ENCODE measurements around the gene ALKBH6.

ALKBH6 gene

DNA sequence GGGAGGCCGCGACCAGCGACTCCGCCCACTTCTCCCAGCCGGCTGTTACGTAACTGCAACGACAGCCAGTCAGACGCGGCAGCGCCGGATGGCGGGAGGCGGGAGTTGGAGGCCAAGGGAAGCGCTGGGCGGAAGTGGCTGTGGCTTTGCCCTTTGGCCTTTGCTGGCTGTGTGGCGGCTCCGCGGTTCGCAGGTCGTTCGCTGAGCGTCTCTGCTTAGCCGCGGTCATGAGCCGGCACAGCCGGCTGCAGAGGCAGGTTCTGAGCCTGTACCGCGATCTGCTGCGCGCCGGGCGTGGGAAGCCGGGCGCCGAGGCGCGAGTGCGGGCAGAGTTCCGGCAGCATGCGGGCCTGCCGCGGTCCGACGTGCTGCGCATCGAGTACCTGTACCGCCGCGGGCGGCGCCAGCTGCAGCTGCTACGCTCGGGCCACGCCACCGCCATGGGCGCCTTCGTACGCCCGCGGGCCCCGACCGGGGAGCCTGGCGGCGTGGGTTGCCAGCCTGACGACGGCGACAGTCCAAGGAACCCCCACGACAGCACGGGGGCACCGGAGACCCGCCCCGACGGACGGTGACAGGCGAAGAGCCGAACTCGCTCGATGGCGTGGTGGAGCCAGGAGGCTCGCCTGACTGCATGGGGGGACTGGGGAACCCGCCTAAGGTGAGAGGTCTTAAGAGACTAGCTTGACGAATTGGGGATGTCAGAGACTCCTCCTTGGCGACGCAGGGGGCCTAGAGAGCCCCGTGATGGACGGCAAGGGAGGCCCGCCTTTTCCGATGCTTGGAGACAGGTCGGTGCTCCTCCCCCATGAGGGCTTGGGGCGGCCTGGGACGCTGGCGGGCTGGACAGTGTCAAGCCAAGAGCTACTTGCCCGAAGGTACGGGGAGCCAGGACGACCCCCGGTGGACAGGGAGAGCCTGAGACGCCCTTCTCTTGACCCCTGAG is 18.7 kb downstream of the ALKBH6 start, which contains the start of gene SDHAF1:
Gene SDHAF1 (plus strand): TSS at position 141 of the 946 bp plus-strand sequence. CDS start 87 bp downstream, at position 228.
- in situ Hi-C loops (cut with HindIII; ENCODE audit: low pct_unique_long_range_greater_than_20kb, low sequenced_read_pairs): no loop called here
- DNase-seq (ENCODE audit: low read depth in 1 of 2, low spot score in 1 of 2): peak; percentile 93
- no peak for TF ChIP-seq JUND (IDR thresholded peaks at IDR 0.05; ENCODE audit: low read depth)

DNA sequence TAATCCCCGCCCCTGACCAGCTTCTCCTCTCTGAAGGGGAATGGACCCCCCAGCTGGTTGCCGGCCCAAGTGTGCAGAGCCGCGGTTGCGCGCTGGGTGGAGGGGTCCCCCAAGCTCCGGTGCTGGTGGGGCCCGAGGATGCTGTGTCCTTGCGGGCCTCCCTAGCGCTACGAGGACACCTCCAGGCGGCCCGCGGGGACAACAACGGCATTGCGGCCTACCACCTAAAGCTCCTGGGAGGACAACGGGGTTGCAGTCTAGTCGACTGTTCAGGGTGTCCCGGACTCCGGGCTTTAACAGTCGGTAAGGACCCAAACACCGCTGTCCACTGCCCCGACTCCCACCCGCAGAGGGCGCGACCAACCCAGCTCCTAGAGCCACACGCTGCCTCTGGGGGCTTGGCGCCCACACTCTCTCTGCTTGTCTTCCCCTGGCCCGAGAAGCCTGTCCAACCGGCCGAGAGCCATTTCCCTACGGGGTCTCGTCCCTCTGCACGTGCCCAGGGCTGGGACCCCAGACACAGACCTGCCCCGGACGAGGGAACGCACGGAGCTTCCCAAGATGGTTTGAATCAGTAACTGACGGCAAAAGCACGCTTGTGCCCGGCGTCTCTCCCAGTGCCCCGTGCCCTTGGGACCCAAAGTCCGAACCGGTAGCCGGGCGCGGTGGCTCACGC is 20.0 kb downstream of the ALKBH6 start:
- no peak for DNase-seq (ENCODE audit: low read depth in 1 of 2, low spot score in 1 of 2)
- no peak for TF ChIP-seq JUND (IDR thresholded peaks at IDR 0.05; ENCODE audit: low read depth)
- in situ Hi-C loops (cut with HindIII; ENCODE audit: low pct_unique_long_range_greater_than_20kb, low sequenced_read_pairs): no loop called here

DNA sequence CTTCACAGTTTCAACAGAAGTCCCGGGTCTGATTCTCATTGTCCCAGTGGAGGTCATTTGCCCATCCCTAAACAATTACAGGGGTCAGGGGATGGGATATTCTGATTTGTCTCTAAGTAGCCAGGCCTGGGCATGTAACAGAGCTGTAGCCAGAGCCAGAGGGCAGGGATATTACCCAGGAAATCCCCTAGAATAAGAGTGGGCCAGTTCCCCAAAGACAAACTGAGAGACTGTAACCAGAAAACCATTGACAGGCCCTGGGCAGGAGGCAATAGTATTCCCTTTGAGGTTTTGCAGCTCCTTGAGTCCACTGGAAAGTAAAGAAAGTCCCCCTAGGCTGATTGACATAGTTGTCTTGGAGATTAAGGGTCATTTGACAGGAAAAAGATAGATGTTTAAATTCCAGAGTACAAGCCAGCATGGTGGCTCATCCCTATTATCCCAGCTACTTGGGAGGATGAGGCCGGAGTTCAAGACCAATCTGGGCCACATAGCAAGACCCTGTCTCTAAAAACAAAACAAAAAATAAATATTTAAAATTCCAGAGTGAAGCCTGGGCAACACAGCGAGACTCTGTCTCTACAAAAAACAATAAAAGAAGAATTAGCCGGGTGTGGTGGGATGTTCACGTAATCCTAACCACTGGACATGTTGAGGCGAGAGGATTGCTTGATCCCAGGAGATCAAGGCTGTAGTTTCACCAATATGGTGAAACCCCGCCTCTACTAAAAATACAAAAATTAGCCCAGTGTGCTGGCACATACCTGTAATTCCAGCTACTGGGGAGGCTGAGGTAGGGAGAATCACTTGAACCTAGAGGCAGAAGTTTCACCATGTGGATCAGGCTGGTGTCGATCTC is 20.9 kb downstream of the ALKBH6 start:
- DNase-seq (ENCODE audit: low read depth in 1 of 2, low spot score in 1 of 2): no peak
- in situ Hi-C loops (cut with HindIII; ENCODE audit: low pct_unique_long_range_greater_than_20kb, low sequenced_read_pairs): no loop called here
- TF ChIP-seq JUND (IDR thresholded peaks at IDR 0.05; ENCODE audit: low read depth): no peak

DNA sequence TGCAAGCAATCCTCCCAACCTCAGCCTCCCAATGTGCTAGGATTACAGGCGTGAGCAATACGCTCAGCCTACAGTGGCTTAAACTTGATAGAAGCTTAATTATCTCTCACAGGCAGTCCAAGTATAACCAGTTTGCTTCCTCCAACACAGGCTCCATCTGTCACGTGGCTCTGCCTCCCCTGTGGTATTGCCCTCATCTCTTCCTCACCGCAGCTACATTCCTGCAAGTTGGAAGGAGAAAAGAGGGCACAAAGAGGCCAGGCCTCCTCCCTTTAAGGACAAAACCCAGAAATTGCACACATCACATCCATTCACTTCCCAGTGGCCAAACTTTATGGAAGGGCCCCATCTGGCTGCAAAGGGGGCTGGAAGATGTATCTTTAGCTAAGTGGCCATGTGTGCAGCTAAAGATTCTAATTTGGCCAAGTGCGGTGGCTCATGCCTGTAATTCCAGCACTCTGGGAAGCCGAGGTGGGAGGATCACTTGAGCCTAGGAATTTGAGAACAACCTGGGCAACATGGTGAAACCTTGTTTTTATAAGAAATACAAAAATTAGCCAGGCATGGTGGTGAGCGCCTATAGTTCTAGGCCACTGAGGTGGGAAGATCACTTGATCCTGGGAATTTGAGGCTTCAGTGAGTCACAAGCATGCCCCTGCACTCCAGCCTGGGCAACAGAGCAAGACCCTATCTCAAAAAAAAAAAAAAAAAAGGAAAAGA is 22.1 kb downstream of the ALKBH6 start:
- DNase-seq (ENCODE audit: low read depth in 1 of 2, low spot score in 1 of 2): no peak

DNA sequence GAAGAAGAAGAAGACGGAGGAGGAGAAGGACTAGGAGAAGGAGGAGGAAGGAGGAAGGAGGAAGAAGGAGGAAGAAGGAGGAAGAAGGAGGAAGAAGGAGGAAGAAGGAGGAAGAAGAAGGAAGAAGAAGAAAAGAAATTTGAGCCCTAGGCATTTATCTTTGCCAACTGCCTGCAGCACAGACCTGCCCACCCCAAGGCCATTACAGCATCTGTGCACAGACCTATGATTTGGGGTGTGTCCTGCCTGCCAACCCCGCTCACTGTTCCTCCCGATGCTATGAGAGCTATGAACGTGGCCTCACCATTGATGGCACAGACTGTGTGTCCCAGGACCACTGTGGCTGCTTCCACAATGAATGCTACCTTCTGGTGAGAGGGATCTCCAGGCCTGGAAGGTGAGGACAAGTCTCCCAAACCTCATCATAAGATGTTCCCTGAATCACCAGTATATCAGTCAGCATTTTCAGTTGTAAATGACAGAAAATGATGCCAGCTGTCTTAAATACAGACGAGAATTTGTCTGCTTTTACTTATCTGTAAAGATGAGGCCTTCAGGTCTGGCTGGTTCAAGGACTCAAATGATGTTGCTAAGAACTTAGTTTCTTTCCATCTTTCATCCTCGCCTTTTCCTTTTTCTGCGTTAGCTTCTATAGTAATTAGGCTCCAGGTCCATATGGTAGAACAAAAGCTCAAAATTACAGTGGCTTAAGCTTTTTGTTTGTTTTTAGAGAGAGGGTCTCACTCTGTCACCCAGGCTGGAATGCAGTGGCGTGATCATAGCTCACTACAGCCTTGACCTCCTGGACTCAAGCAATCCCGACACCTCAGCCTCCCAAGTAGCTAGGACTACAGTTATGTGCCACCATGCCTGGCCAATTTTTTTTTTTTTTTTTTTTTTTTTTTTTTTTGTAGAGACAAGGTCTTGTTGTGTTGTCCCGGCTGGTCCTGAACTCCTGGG is 23.0 kb downstream of the ALKBH6 start:
- TF ChIP-seq JUND (IDR thresholded peaks at IDR 0.05; ENCODE audit: low read depth): no peak
- in situ Hi-C loops (cut with HindIII; ENCODE audit: low pct_unique_long_range_greater_than_20kb, low sequenced_read_pairs): no loop called here
- no peak for DNase-seq (ENCODE audit: low read depth in 1 of 2, low spot score in 1 of 2)

More for the DNA sequence above, 22.1 kb downstream of the ALKBH6 start:
- TF ChIP-seq JUND (IDR thresholded peaks at IDR 0.05; ENCODE audit: low read depth): no peak
- in situ Hi-C loops (cut with HindIII; ENCODE audit: low pct_unique_long_range_greater_than_20kb, low sequenced_read_pairs): no loop called here

DNA sequence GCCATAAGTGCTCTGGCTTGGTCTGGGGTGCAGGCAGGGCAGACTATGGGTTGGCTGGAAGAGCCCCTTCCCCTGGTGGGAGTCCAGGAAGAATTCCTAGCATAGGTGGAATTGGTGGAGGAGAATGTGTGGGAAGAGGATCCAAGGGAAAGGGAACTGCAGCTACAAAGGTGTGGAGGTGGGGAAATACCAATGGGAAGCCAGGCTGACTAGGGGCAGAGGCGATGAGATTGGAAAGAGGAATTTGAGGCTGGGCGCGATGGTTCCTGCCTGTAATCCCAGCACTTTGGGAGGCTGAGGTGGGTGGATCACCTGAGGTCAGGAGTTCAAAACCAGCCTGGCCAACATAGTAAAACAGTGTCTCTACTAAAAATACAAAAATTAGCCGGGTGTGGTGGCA is 23.9 kb downstream of the ALKBH6 start:
- in situ Hi-C loops (cut with HindIII; ENCODE audit: low pct_unique_long_range_greater_than_20kb, low sequenced_read_pairs): no loop called here
- TF ChIP-seq JUND (IDR thresholded peaks at IDR 0.05; ENCODE audit: low read depth): no peak
- no peak for DNase-seq (ENCODE audit: low read depth in 1 of 2, low spot score in 1 of 2)

DNA sequence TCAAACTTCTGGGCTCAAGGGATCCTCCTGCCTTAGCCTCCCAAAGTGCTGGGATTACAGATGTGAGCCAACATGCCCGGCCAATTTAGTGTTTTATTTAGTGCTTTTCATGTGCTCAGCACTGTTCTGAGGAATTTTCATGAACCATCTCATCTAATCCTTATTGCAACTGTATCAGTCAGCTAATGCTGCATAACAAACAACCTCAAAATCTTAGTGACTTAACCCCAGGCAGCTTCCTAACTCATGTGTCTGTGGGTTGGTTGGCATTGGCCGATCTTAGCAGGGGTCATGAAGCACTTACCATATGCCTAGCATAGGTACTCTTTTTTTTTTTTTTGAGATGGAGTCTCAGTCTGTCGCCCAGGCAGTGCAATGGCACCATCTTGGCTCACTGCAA is 25.2 kb downstream of the ALKBH6 start:
- in situ Hi-C loops (cut with HindIII; ENCODE audit: low pct_unique_long_range_greater_than_20kb, low sequenced_read_pairs): no loop called here
- DNase-seq (ENCODE audit: low read depth in 1 of 2, low spot score in 1 of 2): no peak
- no peak for TF ChIP-seq JUND (IDR thresholded peaks at IDR 0.05; ENCODE audit: low read depth)

DNA sequence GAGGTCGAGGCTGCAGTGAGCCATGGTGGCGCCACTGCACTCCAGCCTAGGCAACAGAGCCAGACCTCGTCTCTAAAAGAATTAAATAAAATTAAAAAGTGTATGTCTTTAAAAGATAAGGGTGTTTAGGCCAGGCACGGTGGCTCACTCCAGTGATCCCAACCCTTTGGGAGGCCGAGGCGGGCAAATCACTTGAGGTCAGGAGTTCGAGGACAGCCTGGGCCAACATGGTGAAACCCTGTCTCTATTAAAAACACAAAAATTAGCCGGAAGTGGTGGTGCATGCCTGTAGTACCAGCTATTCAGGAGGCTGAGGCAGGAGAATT is 26.5 kb downstream of the ALKBH6 start:
- no peak for TF ChIP-seq JUND (IDR thresholded peaks at IDR 0.05; ENCODE audit: low read depth)
- no peak for DNase-seq (ENCODE audit: low read depth in 1 of 2, low spot score in 1 of 2)
- in situ Hi-C loops (cut with HindIII; ENCODE audit: low pct_unique_long_range_greater_than_20kb, low sequenced_read_pairs): no loop called here

DNA sequence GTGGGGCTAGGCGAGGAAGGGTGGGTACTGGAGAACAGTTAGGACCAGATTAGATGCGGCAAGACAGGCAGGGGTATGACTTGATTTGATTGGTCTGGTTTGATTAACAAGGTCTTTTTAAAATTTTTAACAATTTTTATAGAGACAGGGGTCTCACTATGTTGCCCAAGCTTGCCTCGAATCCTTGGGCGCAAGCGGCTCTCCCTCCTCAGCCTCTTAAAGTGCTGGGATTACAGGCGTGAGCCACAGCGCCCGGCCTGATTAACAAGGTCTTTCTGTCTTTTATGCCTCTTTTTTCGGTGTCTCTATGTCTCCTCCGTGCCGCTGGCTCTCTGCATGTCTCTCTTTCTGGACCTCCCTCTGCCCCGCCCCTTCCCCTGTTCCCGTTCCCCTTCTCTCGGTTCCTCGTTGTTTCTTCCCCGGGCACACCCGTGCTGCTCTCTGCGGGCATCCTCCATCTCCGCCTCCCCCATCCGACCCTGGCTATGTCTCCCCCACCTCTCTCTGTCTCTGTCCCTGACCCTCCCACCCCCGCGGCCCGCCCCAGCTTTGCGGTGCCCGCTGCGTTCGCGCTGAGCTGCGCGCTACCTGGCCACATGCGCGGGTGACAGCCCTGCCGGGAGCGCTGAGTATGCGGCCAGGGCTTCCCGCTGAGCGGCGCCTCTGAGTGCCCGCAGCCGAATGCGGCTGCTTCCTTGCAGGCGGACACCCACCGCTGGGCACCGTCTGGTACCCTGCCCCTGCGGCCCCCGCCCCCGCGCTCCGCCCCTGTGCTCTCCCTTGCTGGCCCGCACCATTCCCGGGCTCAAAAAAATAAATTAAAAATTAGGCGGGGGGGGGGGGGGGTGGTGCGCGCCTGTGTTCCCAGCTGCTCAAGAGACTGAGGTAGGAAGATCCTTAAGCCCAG is 27.1 kb downstream of the ALKBH6 start:
- in situ Hi-C loops (cut with HindIII; ENCODE audit: low pct_unique_long_range_greater_than_20kb, low sequenced_read_pairs): no loop called here
- no peak for DNase-seq (ENCODE audit: low read depth in 1 of 2, low spot score in 1 of 2)
- TF ChIP-seq JUND (IDR thresholded peaks at IDR 0.05; ENCODE audit: low read depth): no peak

DNA sequence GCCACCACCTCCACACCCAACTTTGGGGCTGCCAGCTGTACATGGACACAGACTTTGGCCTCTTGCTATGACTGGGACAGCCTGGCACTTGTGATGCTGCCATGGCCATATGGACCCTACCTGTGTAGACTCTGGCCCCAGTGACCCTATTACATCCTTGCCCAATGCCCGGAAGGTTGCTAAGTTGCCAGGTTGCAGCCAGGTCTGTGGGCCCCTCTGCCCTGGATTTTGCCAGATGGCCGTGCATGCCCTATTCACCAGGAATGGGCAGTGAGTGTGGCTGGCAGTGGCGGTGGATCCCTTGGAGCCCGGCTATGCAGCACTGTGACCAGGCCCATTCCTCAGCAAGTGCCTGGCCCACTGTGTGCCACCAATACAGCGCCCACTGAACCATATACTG is 27.9 kb downstream of the ALKBH6 start:
- in situ Hi-C loops (cut with HindIII; ENCODE audit: low pct_unique_long_range_greater_than_20kb, low sequenced_read_pairs): no loop called here
- no peak for TF ChIP-seq JUND (IDR thresholded peaks at IDR 0.05; ENCODE audit: low read depth)
- no peak for DNase-seq (ENCODE audit: low read depth in 1 of 2, low spot score in 1 of 2)

All from T47D (cell line).